HepG2 (cell line): ENCODE results near the gene TMEM185B. TPM values are rescaled to one million over a fixed set of nuclear protein-coding genes. Genes with fewer than 3 reads are reported as not detected.

ENCODE experiments used
- BRF2 ChIP-seq: sonication (generic); formaldehyde crosslinking; IDR thresholded peaks from 2 replicates; pipeline ENCODE4 v1.8.1; 2022; ENCODE audit warnings: mild to moderate bottlenecking, missing genetic modification reagents
- GATA4 ChIP-seq: sonication (generic); IDR thresholded peaks from 2 replicates; pipeline ENCODE4 v1.6.1; 2016; ENCODE audit warnings: antibody characterized with exemption, low read depth, borderline replicate concordance
- GTF3A ChIP-seq: sonication (generic); formaldehyde crosslinking; conservative IDR thresholded peaks from 2 replicates; pipeline ENCODE4 v1.4.0; 2020; ENCODE audit warnings: mild to moderate bottlenecking, missing genetic modification reagents
- HNF1B ChIP-seq: sonication (generic); formaldehyde crosslinking; IDR thresholded peaks from 2 replicates; pipeline ENCODE4 v1.5.1; 2020; ENCODE audit warnings: mild to moderate bottlenecking, moderate library complexity, missing genetic modification reagents
- HNRNPH1 ChIP-seq: fragments of 200-400 bp; formaldehyde crosslinking; optimal IDR thresholded peaks from 2 replicates; pipeline ENCODE3; 2017; ENCODE audit warnings: mild to moderate bottlenecking, low read depth, low read length
- KDM2A ChIP-seq: sonication (generic); formaldehyde crosslinking; IDR thresholded peaks from 2 replicates; pipeline ENCODE4 v1.4.0; 2020; ENCODE audit warnings: low read depth, missing genetic modification reagents, borderline replicate concordance
- MAX ChIP-seq: IDR thresholded peaks from 2 replicates; pipeline ENCODE4 v1.6.1; 2012; ENCODE audit warnings: inconsistent platforms
- MAZ ChIP-seq, 2 experiments: sonication (generic) in 1 of 2; formaldehyde crosslinking in 1 of 2; IDR thresholded peaks; 2 replicates each; pipeline versions ENCODE4 v1.5.0 to v1.6.1; 2012 to 2020; ENCODE audit warnings: low read depth in 2 of 2, mild to moderate bottlenecking in 2 of 2, borderline replicate concordance in 1 of 2, improper control_type of control experiment in 1 of 2, low read length in 1 of 2, missing genetic modification reagents in 1 of 2, moderate library complexity in 1 of 2
- SAP130 ChIP-seq: IDR thresholded peaks from 2 replicates; pipeline ENCODE4 v1.6.1; 2016; ENCODE audit warnings: low read depth
- ZBTB26 ChIP-seq: IDR thresholded peaks from 2 replicates; pipeline ENCODE4 v1.6.1; 2016; ENCODE audit warnings: missing compliant biosample characterization, missing genetic modification reagents, borderline replicate concordance
- ZBTB44 ChIP-seq: sonication (generic); formaldehyde crosslinking; IDR thresholded peaks from 2 replicates; pipeline ENCODE4 v1.4.0; 2020; ENCODE audit warnings: missing genetic modification reagents
- ZFAT ChIP-seq: sonication (generic); formaldehyde crosslinking; conservative IDR thresholded peaks from 2 replicates; pipeline ENCODE4 v1.8.1; 2023; ENCODE audit warnings: missing genetic modification reagents, inconsistent platforms
- ZNF17 ChIP-seq: sonication (generic); formaldehyde crosslinking; IDR thresholded peaks from 2 replicates; pipeline ENCODE4 v1.5.0; 2020; ENCODE audit warnings: mild to moderate bottlenecking, missing genetic modification reagents
- ZNF281 ChIP-seq: sonication (generic); formaldehyde crosslinking; IDR thresholded peaks from 2 replicates; pipeline ENCODE4 v1.4.0; 2020; ENCODE audit warnings: missing genetic modification reagents, borderline replicate concordance
- ZNF430 ChIP-seq: sonication (generic); formaldehyde crosslinking; IDR thresholded peaks from 2 replicates; pipeline ENCODE4 v1.9.0; 2021; ENCODE audit warnings: mild to moderate bottlenecking, missing genetic modification reagents
- ZNF761 ChIP-seq: sonication (generic); formaldehyde crosslinking; conservative IDR thresholded peaks from 2 replicates; pipeline ENCODE4 v1.4.0; 2020; ENCODE audit warnings: mild to moderate bottlenecking, missing genetic modification reagents
- ZNF768 ChIP-seq: sonication (generic); formaldehyde crosslinking; IDR thresholded peaks from 2 replicates; pipeline ENCODE4 v1.4.0; 2020; ENCODE audit warnings: missing genetic modification reagents
- ZSCAN31 ChIP-seq: sonication (generic); formaldehyde crosslinking; IDR thresholded peaks from 2 replicates; pipeline ENCODE4 v1.5.0; 2020; ENCODE audit warnings: low read depth, mild to moderate bottlenecking, missing genetic modification reagents
- polyA plus RNA-seq, 8 experiments: library from polyadenylated mRNA; depleted of rRNA in 3 of 8; stranded (reverse) in 7 of 8; unstranded in 1 of 8; fragments of >200 nt; fragmentation: Illumina TruSeq in 4 of 8; extraction: Trizol in 4 of 8; gene quantifications; 2 replicates each; pipeline versions ENCODE4 v1.2.1 to v1.2.3, GENCODE V29; 2011 to 2016; ENCODE audit warnings: low read depth in 4 of 8, missing spikeins in 1 of 8, mixed read lengths in 1 of 8; ENCODE audit not compliant: insufficient read depth in 1 of 8
- total RNA-seq, 5 experiments: library from RNA; depleted of rRNA; stranded (reverse); fragments of >200 nt; fragmentation: Illumina TruSeq; extraction: Trizol; gene quantifications; 2 replicates each; pipeline ENCODE4 v1.2.3, GENCODE V29; 2016; ENCODE audit warnings: low read depth in 1 of 5

TMEM185B gene
- total and polyA plus RNA-seq, 2 of the 13 experiments (the other 11 are each of a cell fraction or from before 2014, with no cell fraction given): 5.6 to 7.0 TPM

- TF ChIP-seq BRF2 (CRISPR knock-in tag) (no peak), KDM2A (CRISPR knock-in tag) (peak; percentile 11; the same call in 1 of the 2 replicates), GTF3A (CRISPR knock-in tag) (no peak), ZNF281 (CRISPR knock-in tag) (peak; percentile 48; the same call in 1 of the 2 replicates), ZNF430 (CRISPR knock-in tag) (no peak), ZSCAN31 (no peak), ZNF761 (CRISPR knock-in tag) (no peak), ZNF17 (CRISPR knock-in tag) (no peak), HNRNPH1 (no peak), ZBTB26 (CRISPR knock-in tag) (no peak), GATA4 (no peak), MAZ (IDR thresholded peaks at IDR 0.05; ENCODE audit: borderline replicate concordance, low read depth, low read length) (0 out of 2 replicates have a peak, but pooled peaks have one; percentile 11), MAZ (CRISPR knock-in tag; IDR thresholded peaks at IDR 0.05; ENCODE audit: low read depth) (no peak), MAX (peak; percentile 7), HNF1B (CRISPR knock-in tag) (no peak), ZFAT (CRISPR knock-in tag) (no peak), ZNF768 (CRISPR knock-in tag) (peak; percentile 98), SAP130 (CRISPR knock-in tag) (peak; percentile 31; the same call in 1 of the 2 replicates), ZBTB44 (CRISPR knock-in tag) (no peak)
Observed at GRCh38 chr2:120239488-120240287, 16.5 kb upstream of the TMEM185B start (continued).
